Lung microvascular endothelial cell (primary cell): ENCODE data around the gene CDS1. TPM values are rescaled to one million over a fixed set of nuclear protein-coding genes. Genes with fewer than 3 reads are reported as not detected.
"Not testable (repeated sequence)": the region's sequence is repeated elsewhere in the genome, so short reads cannot be mapped to it uniquely, and the experiment has no call there.

Source experiments
- DNase-seq, 2 donors: peaks; one replicate each; pipeline versions ENCODE4 v3.0.0 to v3.0.0-alpha.2; 2010; ENCODE audit warnings: low read depth in 2 of 2
- total RNA-seq: library from RNA; depleted of rRNA; stranded (reverse); fragments of >200 nt; gene quantifications from 2 replicates; pipeline ENCODE4 v1.2.1, GENCODE V29; 2014

CDS1 gene
- total RNA-seq, 1 donor from 2014 or later: under 0.01 TPM

DNA sequence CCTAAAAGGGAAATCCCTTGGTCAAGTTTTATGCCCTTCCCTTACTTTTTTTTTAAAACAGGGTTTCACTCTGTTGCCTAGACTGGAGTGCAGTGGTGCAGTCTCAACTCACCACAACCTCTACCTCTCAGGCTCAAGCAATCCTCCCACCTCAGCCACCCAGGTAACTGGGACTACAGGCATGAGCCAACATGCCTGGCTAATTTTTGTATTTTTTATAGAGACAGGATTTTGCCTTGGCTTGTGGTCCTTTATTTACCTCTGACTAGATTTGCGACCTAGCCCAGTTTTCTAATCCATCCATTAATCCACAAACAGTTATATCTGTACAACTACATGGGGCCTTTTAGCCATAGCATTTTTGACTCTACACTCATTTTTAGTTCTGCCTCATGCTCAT is 23.7 kb downstream of the CDS1 start:
- no peak for DNase-seq

GRCh38 chr4:84611531-84611930 is 28.6 kb downstream of the CDS1 start:
- no peak for DNase-seq

GRCh38 chr4:84614891-84615290 is 32.0 kb downstream of the CDS1 start:
- DNase-seq: no peak

DNA sequence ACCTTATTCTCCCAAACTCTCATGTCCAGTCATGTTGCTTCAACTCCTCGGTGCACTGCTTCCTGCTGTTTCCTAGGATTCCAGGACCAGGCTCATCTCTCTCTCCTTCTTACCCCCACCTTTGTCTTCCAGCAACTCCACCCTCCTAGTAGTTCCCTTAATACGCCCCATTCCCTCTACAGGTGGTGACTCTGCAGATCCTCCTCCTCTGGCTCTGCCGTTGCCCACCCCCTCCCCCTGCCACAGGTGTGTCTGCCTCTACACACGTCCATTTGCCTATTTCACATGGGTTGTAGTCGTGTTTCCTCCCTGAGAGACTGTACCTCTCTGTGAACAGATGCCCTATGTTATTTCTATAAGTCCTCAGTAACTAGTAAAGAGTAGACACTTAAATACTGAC is 32.4 kb downstream of the CDS1 start:
- no peak for DNase-seq

DNA sequence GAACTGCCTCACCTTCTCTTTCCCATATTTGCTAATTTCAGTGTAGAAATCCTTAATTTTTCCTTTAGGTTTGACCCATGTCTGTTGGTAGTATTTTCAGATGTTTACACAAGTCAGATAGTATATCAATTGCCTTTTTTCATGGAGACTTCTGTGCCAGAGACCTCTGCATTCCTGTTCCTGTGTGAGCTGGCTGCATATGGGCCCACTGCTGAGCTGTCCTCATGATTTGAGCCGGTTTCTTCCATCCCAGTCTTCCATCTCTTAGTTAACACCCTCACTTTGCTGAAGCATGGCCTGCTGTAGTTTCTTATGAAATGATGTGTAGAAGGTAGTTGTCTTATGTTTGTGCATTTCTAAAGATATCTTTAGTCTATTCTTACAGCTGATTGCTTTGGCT is 40.0 kb downstream of the CDS1 start:
- no peak for DNase-seq

GRCh38 chr4:84623661-84624060 is 40.7 kb downstream of the CDS1 start:
- no peak for DNase-seq

- DNase-seq: no peak
These were observed 43.7 kb downstream of the CDS1 start for GRCh38 chr4:84626673-84627072.

GRCh38 chr4:84631573-84631972 is 48.6 kb downstream of the CDS1 start:
- no peak for DNase-seq

- no peak for DNase-seq
These were observed 49.2 kb downstream of the CDS1 start for GRCh38 chr4:84632092-84632491.

DNA sequence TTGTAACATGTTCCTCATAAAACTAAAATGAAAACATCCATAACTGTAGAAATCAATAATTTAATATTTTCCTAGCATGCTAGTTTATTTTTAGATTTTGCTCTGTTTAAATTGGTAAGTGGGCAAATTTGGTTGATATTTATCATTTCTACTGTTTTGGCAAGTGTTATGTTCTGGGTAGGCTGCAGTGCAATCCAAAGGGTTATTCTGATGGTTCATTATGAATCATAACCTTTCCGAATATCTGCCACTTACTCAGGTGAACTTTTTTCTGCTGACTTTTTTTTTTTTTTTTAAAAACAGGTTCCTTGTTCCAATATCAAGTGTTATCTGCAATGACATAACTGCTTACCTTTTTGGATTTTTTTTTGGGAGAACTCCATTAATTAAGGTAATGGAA is 52.0 kb downstream of the CDS1 start:
- no peak for DNase-seq

GRCh38 chr4:84638092-84638491 is 55.2 kb downstream of the CDS1 start:
- DNase-seq: no peak

GRCh38 chr4:84639145-84639544 is 56.2 kb downstream of the CDS1 start:
- DNase-seq: no peak

GRCh38 chr4:84644087-84644486 is 61.2 kb downstream of the CDS1 start:
- no peak for DNase-seq

- DNase-seq: no peak
These were observed 64.5 kb downstream of the CDS1 start for GRCh38 chr4:84647312-84647884.

DNA sequence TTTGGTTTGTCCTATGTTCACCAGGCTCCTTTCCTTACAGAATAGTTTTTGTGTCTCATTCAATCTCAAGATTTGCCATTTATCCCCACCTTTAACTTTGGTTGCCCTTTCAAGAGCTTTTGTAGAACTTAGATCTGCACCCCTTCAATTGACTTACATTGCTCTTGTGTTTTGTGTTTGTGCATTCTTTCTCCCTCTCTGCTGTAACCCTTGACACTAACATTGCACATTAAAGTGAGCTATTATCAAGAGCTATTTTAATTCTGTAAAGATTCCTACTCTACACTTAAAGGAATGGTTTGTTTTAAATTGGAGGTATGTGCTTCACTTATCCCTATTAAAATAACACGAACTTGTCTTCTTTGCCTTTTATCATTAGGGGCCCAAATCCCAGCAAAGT is 65.3 kb downstream of the CDS1 start:
- DNase-seq: no peak

DNA sequence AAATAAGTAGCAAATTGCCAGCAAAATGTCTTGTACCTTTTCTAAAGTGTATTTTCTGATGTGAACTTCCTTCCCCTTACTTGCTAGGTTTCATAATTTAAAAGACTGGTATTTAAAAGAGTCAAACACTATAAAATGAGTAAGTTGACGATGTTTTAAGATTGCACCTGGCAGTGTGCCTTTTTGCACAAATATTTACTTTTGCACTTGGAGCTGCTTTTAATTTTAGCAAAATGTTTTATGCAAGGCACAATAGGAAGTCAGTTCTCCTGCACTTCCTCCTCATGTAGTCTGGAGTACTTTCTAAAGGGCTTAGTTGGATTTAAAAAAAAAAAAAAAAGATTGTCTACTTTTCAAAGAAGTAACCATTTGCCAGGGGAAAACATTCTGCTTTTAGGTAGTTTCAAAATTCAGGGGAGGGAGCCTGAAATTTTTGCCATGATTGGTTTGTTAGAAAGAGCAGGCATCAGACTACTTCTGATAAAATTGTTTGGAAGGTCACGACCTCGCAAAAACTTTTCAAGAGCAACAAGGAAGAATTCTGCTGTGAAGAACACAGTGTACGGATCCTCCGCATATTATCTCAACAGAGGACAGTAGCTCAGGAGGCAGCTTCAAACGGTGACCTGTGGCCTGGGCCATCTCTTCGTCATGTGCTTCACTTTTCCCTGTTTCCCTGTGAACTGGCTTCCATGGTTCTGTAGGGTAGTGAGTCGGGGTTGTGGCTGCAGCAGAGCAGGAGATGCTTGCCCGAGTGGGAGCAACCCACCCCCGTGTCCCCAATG is 66.1 kb downstream of the CDS1 start:
- DNase-seq: no peak

DNA sequence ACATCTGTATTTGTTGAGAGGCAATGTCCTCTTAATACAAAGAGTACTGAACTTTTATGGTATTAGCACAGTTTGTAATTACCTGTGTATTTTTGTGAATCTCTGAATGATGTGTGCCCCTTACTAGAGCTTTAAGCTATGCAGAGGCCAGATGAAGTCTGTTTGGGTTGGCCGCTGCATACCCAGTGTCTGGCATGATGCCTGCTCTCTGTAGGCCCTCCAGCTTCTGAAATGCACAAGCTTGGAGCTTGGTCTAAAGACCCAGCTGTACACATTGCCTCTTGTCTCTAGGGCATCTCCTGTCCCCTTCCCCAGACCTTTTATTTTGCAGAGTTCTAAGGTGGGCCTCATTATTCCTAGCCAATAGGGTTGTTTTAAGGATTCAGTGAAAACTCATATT is 68.6 kb downstream of the CDS1 start:
- peak in 1 of 2 donors; percentile 10 for DNase-seq

DNA sequence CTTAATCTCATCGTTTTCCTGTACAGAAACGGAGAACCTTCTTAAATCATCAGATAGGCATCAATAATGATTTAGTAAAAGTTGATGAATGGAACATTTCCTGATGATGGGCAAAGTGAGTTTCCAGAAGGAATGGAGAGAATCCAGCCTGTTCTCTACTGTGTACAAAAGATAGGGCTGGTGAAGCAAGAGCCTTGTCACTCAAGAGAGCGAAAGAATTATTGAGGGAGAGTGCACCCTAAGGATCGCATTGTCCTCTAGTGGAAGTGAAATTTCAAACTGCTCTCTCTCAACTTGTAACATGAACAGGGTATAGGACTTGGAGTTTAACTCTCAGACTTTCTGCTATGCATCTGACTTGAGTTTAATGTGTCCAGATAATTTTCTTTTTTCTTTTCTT is 69.6 kb downstream of the CDS1 start:
- no peak for DNase-seq

- DNase-seq: no peak
These were observed 77.7 kb downstream of the CDS1 start for GRCh38 chr4:84660606-84661005.

DNA sequence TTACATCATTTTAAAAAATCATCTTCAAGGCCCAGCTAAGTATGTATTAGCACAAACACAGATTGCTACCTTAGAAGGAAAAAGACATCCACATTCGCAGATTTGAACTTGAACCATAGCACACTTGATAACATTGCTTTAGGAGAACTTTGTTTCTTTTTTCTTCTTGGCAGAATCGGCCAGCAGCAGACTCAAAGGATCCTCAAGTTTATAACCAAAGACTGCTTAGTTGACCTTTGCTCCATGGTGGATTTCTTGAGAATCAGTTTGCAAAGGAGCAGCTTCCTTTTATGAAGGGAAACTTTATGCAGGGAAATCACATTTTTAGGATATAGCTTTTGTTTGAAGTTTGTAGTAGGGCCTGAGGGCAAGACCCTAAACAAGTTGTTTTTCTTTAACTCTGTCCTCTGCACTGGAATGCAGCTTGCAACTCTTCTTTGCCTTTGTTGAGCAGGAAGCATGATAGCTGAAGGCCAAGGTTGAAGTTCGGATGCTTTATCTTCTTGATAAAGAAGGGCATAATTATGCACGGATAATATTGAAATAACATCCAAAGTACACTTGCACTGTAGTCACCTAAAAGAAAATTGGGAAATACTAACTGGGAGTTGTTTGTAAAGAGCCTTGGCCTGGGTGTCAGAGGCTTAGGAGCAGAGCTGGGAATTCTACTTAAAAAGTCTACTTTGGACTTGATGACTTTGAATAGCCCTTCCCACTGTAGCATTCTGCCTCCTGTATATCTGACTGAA is 78.4 kb downstream of the CDS1 start:
- DNase-seq: no peak

- not testable (repeated sequence) for DNase-seq
These were observed 81.8 kb downstream of the CDS1 start for GRCh38 chr4:84664767-84665166.

DNA sequence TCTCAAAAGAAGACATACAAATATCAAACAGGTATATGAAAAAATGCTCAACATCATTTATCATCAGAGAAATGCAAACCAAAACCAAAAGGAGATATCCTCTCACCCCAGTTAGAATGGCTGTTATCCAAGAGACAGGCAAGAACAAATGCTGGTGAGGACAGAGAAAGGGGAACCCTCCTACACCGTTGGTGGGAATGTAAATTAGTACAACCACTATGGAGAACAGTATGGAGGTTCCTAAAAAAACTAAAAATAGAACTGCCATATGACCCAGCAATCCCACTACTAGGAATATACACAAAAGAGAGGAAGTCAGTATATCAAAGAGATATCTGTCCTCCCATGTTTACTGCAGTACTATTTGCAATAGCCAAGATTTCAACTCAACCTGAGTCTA is 83.5 kb downstream of the CDS1 start:
- DNase-seq: no peak

GRCh38 chr4:84669201-84669600 is 86.3 kb downstream of the CDS1 start:
- no peak for DNase-seq
